ENCODE results near the gene ISLR.
A peak's percentile ranks its signal among the peaks of the same experiment; 100 is the strongest.

The ISLR gene

GRCh38 chr15:74174219-74174957 lies 878 bp downstream of the ISLR start:
- FAIRE-seq (no peak), DNase-seq (ENCODE audit: insufficient read length, low spot score) (no peak)
- no peak for TF ChIP-seq CTCF (IDR thresholded peaks at IDR 0.05; ENCODE audit: insufficient read depth, missing control alignments)

GRCh38 chr15:74174958-74175253 lies 1.4 kb downstream of the ISLR start:
- no peak for FAIRE-seq
- TF ChIP-seq CTCF (IDR thresholded peaks at IDR 0.05; ENCODE audit: insufficient read depth, missing control alignments) = no peak
- DNase-seq (ENCODE audit: insufficient read length, low spot score) = no peak

GRCh38 chr15:74175271-74176191 lies 2.0 kb downstream of the ISLR start:
- DNase-seq (ENCODE audit: insufficient read length, low spot score) (no peak), FAIRE-seq (no peak)
- no peak for TF ChIP-seq CTCF (IDR thresholded peaks at IDR 0.05; ENCODE audit: insufficient read depth, missing control alignments)

- no peak for FAIRE-seq
- no peak for DNase-seq (ENCODE audit: insufficient read length, low spot score)
- peak; percentile 26 for TF ChIP-seq CTCF (IDR thresholded peaks at IDR 0.05; ENCODE audit: insufficient read depth, missing control alignments)
Observed at GRCh38 chr15:74176262-74177214, 3.0 kb downstream of the ISLR start.

- DNase-seq (ENCODE audit: insufficient read length, low spot score) = peak; percentile 6
Observed at GRCh38 chr15:74178326-74179100, 5.0 kb downstream of the ISLR start.

More at GRCh38 chr15:74178326-74179100, 5.0 kb downstream of the ISLR start:
- no peak for TF ChIP-seq CTCF (IDR thresholded peaks at IDR 0.05; ENCODE audit: insufficient read depth, missing control alignments)
- FAIRE-seq = no peak
